Body of pancreas (tissue), 4 donors: ENCODE results near the gene VSTM4.

ENCODE experiments used
- POLR2A ChIP-seq, 3 donors: fragments of 450-650 bp; IDR thresholded peaks; one replicate each; pipeline ENCODE4 v1.6.1; 2016; ENCODE audit warnings: antibody characterized with exemption in 3 of 3, mild to moderate bottlenecking in 2 of 3
- TF ChIP-seq, protein P1 (sequence below), 7 experiments: fragments of 450-650 bp in 4 of 7; fragments of 200-600 bp in 3 of 7; sonication (generic) in 3 of 7; IDR thresholded peaks; one replicate each; pipeline ENCODE4 v1.5.1; 2016 to 2019; ENCODE audit warnings: antibody characterized with exemption in 7 of 7

DNA sequence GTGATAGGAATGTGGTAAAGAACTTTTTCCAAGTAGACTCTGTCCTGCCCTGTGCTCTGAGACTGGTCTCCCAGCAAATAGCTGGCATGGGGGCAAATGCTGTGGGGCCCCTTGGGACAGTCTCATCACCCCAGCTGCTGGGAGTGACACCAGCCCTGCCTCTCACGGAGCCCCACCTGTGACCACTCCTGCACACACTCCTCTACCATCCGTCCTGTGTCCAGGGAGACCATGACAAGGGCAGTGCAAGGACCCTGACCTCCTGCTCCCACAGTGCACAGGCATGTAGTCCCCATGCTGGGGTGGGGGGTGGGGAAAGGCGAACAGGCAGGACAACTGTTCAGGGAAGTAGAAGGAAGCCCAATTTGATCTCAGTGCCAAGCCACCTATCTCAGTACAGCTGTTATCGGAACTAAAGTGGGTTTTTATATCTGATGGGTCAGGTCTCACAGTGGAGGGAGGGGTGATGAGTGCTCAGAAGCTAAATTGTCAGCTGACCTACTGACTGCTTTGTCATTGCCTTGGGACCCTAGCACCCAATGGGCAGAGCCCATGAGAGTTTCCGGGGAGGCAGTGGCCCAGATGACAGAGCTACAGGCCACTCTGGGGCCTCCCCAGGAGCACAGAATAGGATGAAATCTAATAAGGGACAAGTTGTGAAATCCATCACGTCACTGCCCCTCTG, 24.5 kb downstream of the VSTM4 start:
- TF ChIP-seq, protein P1, sequence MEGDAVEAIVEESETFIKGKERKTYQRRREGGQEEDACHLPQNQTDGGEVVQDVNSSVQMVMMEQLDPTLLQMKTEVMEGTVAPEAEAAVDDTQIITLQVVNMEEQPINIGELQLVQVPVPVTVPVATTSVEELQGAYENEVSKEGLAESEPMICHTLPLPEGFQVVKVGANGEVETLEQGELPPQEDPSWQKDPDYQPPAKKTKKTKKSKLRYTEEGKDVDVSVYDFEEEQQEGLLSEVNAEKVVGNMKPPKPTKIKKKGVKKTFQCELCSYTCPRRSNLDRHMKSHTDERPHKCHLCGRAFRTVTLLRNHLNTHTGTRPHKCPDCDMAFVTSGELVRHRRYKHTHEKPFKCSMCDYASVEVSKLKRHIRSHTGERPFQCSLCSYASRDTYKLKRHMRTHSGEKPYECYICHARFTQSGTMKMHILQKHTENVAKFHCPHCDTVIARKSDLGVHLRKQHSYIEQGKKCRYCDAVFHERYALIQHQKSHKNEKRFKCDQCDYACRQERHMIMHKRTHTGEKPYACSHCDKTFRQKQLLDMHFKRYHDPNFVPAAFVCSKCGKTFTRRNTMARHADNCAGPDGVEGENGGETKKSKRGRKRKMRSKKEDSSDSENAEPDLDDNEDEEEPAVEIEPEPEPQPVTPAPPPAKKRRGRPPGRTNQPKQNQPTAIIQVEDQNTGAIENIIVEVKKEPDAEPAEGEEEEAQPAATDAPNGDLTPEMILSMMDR (IDR thresholded peaks at IDR 0.05), result no peak
- TF ChIP-seq POLR2A (IDR thresholded peaks at IDR 0.05), result no peak
